Tibial nerve (tissue), 4 donors: ENCODE measurements around the gene TRIOBP. TPM values are rescaled to one million over a fixed set of nuclear protein-coding genes. Genes with fewer than 3 reads are reported as not detected.
A peak's percentile ranks its signal among the peaks of the same experiment; 100 is the strongest.

Source experiments
- DNase-seq, 2 donors: peaks; one replicate each; pipeline ENCODE4 v3.0.0-alpha.2; 2019; ENCODE audit warnings: low spot score in 2 of 2
- H3K27ac ChIP-seq, 4 donors: fragments of 200-600 bp; sonication (generic) in 3 of 4; one replicate each; pipeline ENCODE4 v1.5.1; 2017 to 2019; ENCODE audit warnings: mild to moderate bottlenecking in 1 of 4
- H3K27me3 ChIP-seq, 2 donors: fragments of 200-600 bp; sonication (generic) in 1 of 2; one replicate each; pipeline versions ENCODE4 v1.5.1 to v1.6.0; 2017 to 2019
- H3K36me3 ChIP-seq, 3 donors: fragments of 200-600 bp; sonication (generic); one replicate each; pipeline ENCODE4 v1.5.1; 2018 to 2019
- H3K4me1 ChIP-seq, 4 donors: fragments of 200-600 bp; sonication (generic) in 3 of 4; one replicate each; pipeline ENCODE4 v1.5.1; 2017 to 2019
- H3K4me3 ChIP-seq, 4 donors: fragments of 200-600 bp; sonication (generic) in 3 of 4; one replicate each; pipeline ENCODE4 v1.5.1; 2017 to 2019; ENCODE audit warnings: mild to moderate bottlenecking in 1 of 4, moderate library complexity in 1 of 4
- H3K9me3 ChIP-seq, 4 donors: fragments of 200-600 bp; sonication (generic) in 3 of 4; one replicate each; pipeline ENCODE4 v1.5.1; 2017 to 2019
- EP300 ChIP-seq, 2 donors: sonication (generic); formaldehyde crosslinking; IDR thresholded peaks; one replicate each; pipeline ENCODE4 v1.6.1; 2017; ENCODE audit warnings: antibody characterized with exemption in 2 of 2, mild to moderate bottlenecking in 1 of 2
- POLR2A ChIP-seq, 2 donors: fragments of 450-650 bp; IDR thresholded peaks; one replicate each; pipeline ENCODE4 v1.6.1; 2017; ENCODE audit warnings: antibody characterized with exemption in 2 of 2, mild to moderate bottlenecking in 2 of 2, moderate library complexity in 2 of 2
- WGBS, 2 donors: methylation state at CpG; one replicate each; pipeline ENCODE4 v1.1.5; 2018; 5-methylcytosine and 5-hydroxymethylcytosine counted together
- total RNA-seq, 4 donors: library from RNA; depleted of rRNA; stranded (reverse); fragments of >200 nt; gene quantifications; one replicate each; pipeline ENCODE4 v1.1.0, GENCODE V29; 2016
- TF ChIP-seq, protein P1 (sequence below), 5 experiments: fragments of 200-600 bp in 3 of 5; fragments of 450-650 bp in 2 of 5; sonication (generic) in 3 of 5; IDR thresholded peaks; one replicate each; pipeline ENCODE4 v1.5.1; 2016 to 2019; ENCODE audit warnings: antibody characterized with exemption in 5 of 5, mild to moderate bottlenecking in 3 of 5, moderate library complexity in 2 of 5

The TRIOBP gene
- total RNA-seq, 4 donors from 2014 or later: 140 to 160 (median 151) TPM

- peak overlapping the region; percentile 51 to 90 (median 78) for H3K27ac ChIP-seq
- H3K4me1 ChIP-seq: peaks cover 0 to 81% (median 24%) of the 10 kb centered on the region in 4 donors
- no peaks in the 10 kb centered on the region for H3K27me3 ChIP-seq
- WGBS, 2 donors: 65 to 69% methylated on average over 16 of the region's 16 CpGs
- H3K4me3 ChIP-seq: no peak overlapping the region
- no peaks in the 10 kb centered on the region for H3K9me3 ChIP-seq
- TF ChIP-seq, protein P1, sequence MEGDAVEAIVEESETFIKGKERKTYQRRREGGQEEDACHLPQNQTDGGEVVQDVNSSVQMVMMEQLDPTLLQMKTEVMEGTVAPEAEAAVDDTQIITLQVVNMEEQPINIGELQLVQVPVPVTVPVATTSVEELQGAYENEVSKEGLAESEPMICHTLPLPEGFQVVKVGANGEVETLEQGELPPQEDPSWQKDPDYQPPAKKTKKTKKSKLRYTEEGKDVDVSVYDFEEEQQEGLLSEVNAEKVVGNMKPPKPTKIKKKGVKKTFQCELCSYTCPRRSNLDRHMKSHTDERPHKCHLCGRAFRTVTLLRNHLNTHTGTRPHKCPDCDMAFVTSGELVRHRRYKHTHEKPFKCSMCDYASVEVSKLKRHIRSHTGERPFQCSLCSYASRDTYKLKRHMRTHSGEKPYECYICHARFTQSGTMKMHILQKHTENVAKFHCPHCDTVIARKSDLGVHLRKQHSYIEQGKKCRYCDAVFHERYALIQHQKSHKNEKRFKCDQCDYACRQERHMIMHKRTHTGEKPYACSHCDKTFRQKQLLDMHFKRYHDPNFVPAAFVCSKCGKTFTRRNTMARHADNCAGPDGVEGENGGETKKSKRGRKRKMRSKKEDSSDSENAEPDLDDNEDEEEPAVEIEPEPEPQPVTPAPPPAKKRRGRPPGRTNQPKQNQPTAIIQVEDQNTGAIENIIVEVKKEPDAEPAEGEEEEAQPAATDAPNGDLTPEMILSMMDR (IDR thresholded peaks at IDR 0.05): no peak
- TF ChIP-seq POLR2A (IDR thresholded peaks at IDR 0.05) (no peak), EP300 (IDR thresholded peaks at IDR 0.05) (no peak)
- peaks cover 0 to 18% (median 0%) of the 10 kb centered on the region in 3 donors for H3K36me3 ChIP-seq
- DNase-seq: no peak
These were observed 33.2 kb upstream of the TRIOBP start for GRCh38 chr22:37663521-37664140.

GRCh38 chr22:37664249-37665101 is 32.4 kb upstream of the TRIOBP start:
- H3K36me3 ChIP-seq: peaks cover 0 to 18% (median 0%) of the 10 kb centered on the region in 3 donors
- DNase-seq: peak in 1 of 2 donors; percentile 38
- H3K27me3 ChIP-seq: no peaks in the 10 kb centered on the region
- TF ChIP-seq POLR2A (IDR thresholded peaks at IDR 0.05) (no peak), EP300 (IDR thresholded peaks at IDR 0.05) (peak in 1 of 2 donors; percentile 71)
- TF ChIP-seq, protein P1 (IDR thresholded peaks at IDR 0.05): no peak
- WGBS, 2 donors: 26 to 56% methylated on average over 16 of the region's 16 CpGs
- peak overlapping the region; percentile 51 to 90 (median 78) for H3K27ac ChIP-seq
- H3K4me3 ChIP-seq: no peak overlapping the region
- H3K9me3 ChIP-seq: no peaks in the 10 kb centered on the region
- H3K4me1 ChIP-seq: peaks cover 0 to 77% (median 22%) of the 10 kb centered on the region in 4 donors

DNA sequence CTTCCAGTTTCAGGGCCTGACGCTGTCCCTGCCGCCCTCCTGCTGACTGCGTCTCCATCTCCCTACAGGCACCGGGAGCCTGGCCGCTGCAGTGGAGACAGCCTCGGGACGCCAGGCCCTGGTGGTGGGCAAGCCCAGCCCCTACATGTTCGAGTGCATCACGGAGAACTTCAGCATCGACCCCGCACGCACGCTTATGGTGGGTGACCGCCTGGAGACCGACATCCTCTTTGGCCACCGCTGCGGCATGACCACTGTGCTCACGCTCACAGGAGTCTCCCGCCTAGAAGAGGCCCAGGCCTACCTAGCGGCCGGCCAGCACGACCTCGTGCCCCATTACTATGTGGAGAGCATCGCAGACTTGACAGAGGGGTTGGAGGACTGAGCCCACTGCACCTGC is 31.4 kb upstream of the TRIOBP start:
- H3K4me3 ChIP-seq: no peak overlapping the region
- TF ChIP-seq POLR2A (IDR thresholded peaks at IDR 0.05) (no peak), EP300 (IDR thresholded peaks at IDR 0.05) (no peak)
- TF ChIP-seq, protein P1 (IDR thresholded peaks at IDR 0.05): no peak
- H3K27ac ChIP-seq: peak overlapping the region; percentile 51 to 90 (median 70)
- DNase-seq: no peak
- 61 to 80% methylated on average over 13 to 22 of the region's 24 CpGs for WGBS, 2 donors
- H3K27me3 ChIP-seq: no peaks in the 10 kb centered on the region
- H3K36me3 ChIP-seq: peaks cover 0 to 18% (median 0%) of the 10 kb centered on the region in 3 donors
- no peaks in the 10 kb centered on the region for H3K9me3 ChIP-seq
- peaks cover 0 to 66% (median 12%) of the 10 kb centered on the region in 4 donors for H3K4me1 ChIP-seq

GRCh38 chr22:37669586-37669985 is 27.3 kb upstream of the TRIOBP start:
- 39 to 52% methylated on average over 6 of the region's 6 CpGs for WGBS, 2 donors
- no peak overlapping the region for H3K27ac ChIP-seq
- no peak overlapping the region for H3K4me3 ChIP-seq
- no peaks in the 10 kb centered on the region for H3K27me3 ChIP-seq
- peaks cover 0 to 18% (median 0%) of the 10 kb centered on the region in 3 donors for H3K36me3 ChIP-seq
- H3K9me3 ChIP-seq: no peaks in the 10 kb centered on the region
- TF ChIP-seq, protein P1 (IDR thresholded peaks at IDR 0.05): no peak
- TF ChIP-seq EP300 (IDR thresholded peaks at IDR 0.05) (no peak), POLR2A (IDR thresholded peaks at IDR 0.05) (no peak)
- DNase-seq: no peak
- H3K4me1 ChIP-seq: peaks cover 7 to 72% (median 22%) of the 10 kb centered on the region in 4 donors
